Right kidney (tissue), 1 donor: ENCODE data around the gene EPHA2.
"Not testable (repeated sequence)": the region's sequence is repeated elsewhere in the genome, so short reads cannot be mapped to it uniquely, and the experiment has no call there.

Source experiments
- DNase-seq: peaks from one replicate; pipeline ENCODE4 v3.0.0-alpha.2; 2016

Gene EPHA2

DNA sequence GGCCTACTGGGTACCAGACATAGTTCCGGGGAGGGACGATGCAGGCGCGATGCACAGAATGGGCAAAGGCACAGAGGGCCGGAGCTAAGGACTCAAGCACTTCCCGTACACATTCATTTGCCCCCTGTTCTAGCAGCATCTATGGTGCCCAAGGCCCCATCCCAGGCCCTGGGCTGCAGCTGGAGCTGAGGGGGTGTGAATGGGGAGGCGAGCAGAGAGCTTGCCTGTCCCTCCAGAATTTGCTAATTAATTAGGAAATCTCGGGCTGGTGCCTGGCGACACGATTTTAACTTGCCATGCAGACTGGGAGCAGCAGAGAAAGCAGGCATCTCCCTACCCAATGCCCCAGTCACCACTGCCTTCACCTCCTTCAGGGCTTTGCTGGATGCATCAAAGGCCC is 35.9 kb downstream of the EPHA2 start:
- no peak for DNase-seq

DNA sequence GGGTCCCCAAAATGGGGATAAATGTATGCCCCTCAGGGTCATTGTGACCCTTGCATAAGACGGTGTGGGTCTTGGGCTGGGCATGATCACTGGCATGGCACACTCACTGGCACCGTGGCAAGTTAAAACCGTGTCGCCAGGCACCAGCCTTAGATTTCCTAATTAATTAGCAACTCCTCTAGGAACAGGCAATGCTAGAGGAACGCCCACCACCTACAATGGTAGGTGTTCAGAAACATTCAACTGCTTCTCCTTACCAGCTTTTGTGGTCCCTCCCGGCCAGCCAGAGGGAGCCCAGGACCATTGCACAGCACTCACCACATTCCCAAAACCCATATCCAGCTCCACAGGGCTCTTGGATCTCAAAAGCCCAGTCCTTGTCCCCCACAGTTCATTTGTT is 36.4 kb downstream of the EPHA2 start:
- DNase-seq: no peak

DNA sequence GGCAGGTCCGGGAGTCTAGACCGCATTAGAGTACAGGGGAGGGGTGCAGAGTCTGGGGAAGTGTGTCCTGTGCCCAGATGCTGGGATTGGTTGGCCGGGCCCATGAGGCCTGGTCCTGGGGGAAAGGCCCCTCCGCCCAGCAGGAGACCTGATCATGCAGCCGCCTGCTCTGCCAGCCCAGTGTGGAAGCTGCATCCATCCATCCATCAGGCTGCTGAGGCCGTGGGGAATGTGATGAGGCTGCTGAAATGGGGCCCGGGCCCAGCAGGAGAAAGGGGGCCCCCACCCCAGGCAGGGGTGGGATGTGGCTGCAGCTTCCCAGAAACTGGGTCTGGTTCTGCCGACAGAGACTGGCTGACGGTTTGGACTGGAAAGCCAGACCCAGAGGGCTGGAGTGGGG is 37.2 kb downstream of the EPHA2 start:
- DNase-seq: no peak

DNA sequence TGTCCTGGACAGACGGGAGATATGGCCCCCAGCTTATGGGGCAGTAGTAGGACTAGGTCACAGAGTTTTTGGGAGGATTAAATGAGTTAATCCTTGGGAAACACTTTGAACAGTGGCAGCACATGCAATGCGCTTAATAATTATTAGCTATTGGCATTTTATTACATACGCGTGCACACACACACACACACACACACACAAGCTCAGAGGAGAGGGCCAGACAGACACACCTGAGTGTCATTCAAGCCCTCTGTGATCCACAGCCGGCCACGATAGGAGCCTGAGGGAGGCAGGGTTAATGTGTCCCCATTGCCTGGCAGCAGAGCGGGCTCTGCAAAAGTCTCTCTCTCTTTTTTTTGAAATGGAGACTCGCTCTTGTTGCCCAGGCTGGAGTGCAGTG is 37.9 kb downstream of the EPHA2 start:
- no peak for DNase-seq

DNA sequence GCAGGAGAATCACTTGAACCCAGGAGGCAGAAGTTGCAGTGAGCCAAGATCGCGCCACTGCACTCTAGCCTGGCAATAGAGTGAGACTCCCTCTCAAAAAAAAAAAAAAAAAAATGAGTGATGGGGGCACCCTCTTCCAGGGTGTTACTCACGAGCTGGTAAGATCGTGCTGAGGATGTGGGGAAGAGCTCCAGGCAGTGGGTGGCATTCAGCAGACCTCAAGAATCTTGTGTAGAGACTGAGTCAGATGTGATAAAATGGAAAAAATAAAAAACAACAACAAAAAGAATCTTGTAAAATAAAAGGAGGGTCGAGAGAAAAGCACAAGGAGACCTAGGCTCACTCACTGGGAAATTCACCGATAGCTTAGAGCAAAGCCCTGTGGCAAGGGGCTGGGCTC is 38.5 kb downstream of the EPHA2 start:
- no peak for DNase-seq

DNA sequence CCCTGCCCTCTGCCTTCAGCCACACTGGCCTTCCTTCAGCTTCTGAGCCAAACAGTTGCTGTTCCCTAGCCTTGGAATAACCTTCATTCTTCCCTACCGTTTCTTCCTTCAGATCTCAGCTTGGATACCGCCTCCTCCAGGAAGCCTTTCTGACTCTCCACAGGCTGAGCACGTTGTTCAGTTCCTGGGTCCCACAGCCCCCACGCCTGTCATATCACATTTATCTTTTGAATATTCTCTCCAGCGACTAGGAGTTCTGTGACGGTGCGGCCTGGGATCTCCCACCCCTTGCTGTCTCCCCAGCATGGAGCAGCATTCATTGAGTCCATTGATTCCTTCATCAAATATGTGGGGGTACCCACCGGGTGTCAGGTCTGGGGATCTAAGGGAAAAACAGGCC is 39.2 kb downstream of the EPHA2 start:
- DNase-seq: no peak

DNA sequence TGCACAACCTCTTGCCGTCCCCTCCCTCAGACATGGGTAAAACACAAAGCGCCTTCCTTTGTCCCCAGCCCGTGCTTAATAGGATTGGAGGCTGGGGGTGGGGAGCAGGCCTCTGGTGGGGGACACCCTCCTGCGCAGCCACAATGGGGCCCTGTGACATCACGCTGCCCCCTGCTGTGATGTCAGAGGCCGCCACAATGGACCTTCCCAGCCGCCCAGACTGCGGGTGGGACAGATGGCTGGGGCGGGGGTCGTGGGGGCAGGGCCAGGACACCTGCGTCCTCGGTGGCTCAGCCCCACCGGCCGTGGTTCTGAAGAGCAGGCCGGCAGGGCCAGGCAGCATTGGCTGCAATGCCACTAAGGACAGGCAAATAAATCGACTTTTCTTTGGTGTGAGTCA is 39.9 kb downstream of the EPHA2 start:
- no peak for DNase-seq

DNA sequence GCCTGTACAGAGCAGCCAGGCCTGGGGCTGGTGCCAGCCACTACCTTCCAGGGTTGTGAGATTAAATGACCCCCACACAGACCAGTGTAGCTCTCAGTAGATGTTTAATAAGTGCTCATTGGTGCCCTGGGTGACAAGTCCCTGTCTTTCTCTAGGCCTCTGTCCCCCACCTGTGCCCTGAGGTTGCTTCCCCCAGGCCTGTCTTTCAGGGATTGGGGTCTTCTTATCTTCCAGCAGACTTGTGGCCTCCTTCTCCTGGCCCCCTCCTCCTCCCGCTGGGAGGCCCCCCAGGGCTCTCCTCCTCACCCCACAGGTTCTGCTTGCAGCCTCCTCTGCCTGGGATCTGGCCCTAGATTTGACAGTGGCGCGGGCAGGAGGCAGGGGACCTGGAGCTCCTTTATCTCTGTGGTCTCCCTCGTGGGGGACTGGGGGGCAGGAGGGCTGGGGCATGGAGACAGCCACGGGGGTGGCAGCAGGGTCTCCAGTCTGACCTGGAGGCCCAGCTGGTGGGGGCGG is 40.3 kb downstream of the EPHA2 start:
- no peak for DNase-seq

DNA sequence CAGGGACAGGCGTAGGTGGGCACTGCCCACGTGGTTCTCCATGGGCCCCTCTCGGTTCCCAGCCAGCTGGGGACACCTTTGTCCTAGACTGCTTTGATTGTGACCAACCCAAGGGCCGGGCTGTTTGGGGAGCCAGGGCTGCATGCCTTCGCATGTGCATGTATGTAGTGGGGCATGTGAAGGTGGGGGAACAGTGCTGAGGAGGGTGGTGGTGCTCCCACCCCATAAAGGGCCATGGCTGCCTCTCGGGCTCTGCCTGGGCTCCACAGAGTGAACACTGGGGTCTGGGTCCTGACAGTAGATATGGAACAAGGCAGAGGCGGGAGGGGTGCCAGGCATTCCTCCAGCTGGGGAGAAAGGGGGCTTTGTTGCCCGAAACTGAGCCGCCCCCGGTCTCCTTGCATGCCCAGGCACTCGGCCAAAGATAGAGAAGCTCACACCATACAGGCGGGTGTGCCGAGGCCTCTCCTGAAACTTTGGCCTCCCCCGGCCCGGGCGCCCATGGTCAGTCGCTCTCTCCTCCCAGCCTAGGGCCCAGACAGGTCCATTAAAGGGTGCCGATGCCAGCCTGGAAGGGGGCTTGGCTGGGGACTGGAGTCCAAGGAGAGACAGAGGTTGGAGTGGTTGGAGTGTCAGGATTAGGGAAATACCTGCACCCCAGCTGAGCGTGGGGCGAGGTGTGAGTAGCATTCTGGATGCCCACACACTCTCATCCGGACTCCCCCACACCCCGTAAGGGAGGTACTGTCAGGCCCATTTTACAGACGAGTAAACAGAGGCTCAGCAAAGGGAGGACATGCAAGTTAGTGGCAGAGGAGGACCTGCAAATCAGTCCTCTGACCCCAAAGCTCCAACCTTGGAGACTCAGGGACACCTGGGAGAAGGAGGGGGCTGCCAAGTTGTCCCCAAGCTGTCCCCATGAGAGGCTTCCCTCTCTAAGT is 41.1 kb downstream of the EPHA2 start:
- no peak for DNase-seq

DNA sequence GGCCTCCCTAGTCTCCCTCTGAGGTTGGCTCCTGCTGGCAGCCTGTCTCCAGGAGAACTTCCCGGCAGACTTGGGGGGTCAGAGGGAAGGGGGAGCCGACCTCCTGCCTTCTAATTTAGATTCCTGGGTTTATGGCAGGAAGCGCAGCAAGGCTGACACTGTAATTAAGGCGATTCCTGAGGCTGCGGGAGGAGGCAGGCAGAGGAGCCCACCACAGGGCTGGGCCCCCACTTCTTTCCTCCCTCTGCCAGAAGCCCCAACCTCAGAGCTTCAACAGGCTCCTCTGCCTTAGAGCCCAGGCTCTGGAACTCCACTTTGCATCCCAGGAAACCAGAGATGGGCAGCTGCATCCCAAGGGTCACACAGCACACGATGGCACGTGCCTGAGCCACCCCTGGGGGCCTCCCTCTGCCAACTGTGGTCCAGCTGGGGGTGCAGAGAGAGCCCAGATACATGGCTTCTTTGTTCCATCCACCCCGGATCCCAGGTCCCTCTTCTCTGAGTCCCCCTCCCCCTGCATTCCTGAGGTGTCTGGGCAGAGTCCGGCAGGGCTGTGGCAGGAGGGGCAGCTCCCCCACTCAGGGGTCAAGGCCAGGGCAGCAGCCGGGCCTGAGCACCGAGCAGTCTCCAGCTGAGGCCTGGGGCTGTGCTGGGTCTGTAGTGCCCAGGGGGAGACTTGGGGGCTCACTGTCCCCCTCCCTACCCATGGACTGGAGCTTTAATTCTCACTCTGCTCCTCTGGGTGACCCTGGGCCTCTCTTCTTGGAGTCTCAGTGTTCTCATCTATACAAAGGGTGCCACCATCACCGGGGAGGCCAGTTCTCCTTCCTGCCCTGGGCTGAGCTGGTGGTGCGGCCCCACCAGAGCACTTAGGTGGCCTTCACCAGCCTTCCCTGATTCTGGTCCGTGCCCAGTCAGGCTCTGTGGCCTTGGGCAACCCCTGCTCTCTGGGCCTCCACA is 43.0 kb downstream of the EPHA2 start:
- DNase-seq: no peak

DNA sequence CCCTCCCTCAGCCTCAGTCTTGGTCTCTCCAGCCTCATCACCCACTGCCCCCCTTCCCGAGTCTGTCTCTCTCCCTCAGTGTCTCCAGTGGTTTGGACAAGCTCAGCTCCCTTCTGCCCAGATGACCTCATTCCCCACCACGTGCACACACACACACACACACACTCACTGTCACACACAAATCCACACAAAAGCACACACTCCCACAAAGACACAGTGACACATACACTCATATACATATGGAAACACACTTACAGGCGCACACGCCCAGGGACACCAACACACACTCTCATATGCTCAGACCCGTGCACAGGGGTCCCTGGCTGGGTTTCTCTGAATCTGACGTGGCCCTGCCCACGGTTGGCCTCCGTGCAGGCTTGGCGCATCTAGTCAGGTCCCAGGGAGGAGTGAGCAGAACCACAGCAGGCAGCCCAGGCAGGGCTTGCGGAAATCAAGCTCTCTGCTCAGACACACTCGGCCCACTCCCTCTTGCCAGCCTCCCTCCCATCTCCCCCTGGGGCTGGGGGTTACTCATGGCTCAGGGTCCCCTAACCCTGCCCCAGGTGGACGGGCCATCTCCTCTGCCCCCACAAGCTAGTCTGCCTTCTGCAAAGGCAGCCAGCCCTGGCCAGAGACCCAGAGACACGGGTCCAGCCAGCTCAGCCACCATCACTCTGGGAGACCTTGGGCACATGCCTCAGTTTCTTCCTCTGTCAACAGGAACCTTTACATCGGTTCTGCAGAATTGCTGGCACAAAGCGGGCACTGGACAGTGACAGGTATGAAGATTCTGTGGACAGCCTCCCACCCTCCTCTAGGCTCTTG is 43.9 kb downstream of the EPHA2 start:
- DNase-seq: peak; percentile 62

DNA sequence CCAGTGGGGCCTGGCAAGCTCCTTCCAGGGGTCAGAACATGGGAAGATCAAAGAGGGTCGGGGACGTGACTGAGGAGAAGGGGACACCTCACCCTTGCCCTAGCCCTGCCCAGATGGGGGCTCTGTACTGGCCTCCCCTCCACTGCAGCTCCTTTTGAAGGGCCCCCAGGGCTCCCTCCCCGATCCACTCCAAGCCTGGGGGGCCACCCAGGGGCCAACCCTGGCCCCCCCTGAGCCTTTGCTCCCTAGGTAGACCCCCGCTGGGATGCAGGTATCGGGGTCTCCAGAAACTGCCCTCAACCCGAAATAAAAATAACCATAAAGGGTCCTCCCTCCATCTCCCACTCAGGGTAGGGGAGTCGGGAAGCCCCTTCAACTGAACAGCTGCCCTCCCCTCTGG is 45.0 kb downstream of the EPHA2 start:
- DNase-seq: no peak

DNA sequence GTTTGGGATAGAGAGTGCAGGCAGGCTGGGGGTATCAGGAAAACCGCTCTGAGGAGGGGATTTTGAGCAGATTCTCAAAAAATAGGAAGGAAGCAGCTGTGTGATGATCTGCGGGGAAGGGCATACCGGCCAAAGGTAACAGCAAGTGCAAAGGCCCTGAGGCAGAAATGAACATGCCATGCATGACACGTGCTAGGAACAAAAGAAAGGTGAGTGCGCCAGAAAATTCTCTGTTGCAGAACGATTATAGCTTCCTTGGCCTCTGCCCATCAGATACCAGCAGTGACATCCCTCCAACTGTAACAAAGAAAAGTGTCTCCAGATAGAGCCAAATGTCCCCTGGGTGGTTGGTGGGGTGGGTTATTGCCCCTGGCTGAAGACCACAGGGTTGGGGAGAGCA is 45.4 kb downstream of the EPHA2 start:
- DNase-seq: no peak

DNA sequence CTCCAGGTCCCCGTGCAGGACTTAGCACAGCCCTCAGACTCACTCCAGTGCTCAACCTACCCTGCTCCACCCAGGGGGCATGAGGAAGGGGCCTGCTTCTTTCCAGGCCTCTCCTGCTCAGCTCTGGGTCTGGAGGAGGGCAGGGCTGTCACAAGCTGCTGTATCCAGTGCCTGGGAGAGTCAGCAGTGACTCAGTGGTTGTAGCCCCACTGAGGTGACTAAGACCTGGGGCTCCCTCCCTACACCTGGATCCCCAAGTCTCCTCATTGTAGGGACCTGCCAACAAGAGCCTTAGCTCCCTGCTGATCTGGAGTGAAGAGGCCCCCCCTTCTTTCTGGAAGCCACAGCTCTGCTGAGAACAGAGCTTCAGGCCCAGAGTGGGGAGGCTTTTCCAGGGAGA is 46.3 kb downstream of the EPHA2 start:
- DNase-seq: no peak

DNA sequence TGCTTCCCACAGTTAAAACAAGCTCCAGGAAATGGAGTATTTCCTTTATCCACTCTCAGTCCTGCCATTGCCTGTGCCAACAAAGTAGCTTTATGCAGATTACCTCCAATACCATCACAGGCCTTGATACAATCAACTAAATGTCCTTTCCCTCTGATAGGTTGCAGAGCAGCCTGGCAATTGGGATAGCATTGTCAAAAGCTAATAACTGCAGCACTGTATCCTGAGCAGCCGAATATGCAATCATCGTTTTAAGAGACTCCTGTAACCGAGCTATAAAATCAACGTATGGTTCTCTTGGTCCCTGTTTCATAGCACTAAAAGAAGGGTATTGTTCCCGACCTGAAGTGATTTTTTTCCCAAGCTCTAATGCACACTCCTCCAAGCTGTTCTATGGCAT is 48.8 kb downstream of the EPHA2 start:
- not testable (repeated sequence) for DNase-seq

DNA sequence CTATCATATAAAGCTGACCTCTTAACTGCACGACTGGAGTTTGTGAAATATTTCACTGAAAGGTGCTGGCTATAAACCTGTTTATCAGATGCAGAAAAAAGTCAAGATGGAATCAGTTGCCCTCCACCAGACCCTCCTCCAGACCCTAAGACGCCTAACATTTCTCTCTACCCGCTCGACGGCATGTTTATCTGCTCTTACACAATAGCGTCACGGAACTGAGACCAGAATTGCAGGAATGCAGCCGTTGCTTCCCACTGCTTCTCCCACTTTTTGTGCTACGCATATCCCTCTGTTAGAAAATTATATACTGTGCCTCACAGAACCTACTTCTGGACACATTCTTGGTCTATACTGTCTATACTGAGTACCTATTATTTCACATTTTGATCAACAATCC is 54.2 kb downstream of the EPHA2 start:
- no peak for DNase-seq

DNA sequence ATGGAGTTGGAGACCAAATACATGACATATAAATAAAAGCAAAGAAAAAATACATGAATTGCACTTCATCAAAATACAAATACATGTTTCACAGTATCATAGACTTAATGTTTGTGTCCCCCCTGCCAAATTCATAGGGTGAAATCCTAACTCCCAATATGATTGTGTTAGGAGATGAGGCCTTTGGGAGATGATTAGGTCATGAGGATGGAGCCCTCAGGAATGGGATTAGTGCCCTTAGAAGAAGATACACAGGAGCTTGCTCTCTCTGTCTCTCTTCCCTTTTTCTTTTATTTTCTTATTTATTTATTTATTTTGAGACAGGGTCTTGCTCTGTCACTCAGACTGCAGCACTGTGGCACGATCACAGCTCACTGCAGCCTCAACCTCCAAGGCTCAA is 56.5 kb downstream of the EPHA2 start:
- DNase-seq: no peak

DNA sequence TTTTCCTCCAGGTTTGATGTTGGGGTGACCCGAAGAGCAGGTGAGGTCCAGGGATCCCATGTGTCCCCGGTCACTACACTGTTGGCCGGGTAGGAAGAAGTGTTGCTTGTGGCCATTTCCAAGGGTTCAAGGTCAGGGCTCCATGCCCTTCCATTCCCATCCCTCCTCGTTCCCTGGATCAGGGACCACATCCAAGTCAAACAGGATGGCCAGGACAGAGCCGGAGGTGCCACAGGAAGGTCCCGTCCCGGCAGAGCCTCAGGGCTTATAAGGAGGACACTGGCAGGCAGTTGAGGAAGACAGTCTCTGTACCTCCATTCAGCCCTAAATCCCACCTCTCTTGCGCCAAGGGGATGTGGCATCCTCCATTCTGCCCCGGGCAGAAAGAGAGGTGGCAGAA is 60.4 kb downstream of the EPHA2 start:
- DNase-seq: no peak

DNA sequence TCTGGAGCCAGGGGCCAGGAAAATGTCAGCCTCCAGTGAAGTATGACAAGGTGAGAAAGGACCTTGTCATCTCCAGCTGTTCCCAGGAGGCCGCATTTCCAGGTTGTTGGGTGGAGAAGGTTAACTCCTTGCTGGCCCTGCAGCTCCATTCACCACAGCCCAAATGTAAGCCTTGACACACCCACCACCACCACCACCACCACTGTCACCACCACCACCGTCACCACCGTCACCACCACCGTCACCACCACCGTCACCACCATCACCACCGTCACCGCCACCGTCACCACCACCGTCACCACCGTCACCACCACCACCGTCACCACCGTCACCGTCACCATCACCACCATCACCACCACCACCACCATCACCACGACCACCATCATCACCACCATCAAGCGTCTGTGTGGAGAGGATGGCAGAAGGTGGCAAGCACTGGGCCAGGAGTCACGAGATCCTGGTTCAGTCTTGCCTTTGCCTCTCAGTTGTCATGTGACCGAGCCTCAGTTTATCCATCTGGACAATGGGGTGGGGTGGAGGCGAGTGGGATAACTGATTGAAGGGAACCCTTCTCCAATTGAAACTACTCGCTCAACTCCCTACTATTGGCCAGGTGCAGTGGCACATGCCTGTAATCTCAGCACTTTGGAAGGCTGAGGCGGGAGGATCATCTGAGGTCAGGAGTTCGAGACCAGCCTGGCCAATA is 61.3 kb downstream of the EPHA2 start:
- no peak for DNase-seq

DNA sequence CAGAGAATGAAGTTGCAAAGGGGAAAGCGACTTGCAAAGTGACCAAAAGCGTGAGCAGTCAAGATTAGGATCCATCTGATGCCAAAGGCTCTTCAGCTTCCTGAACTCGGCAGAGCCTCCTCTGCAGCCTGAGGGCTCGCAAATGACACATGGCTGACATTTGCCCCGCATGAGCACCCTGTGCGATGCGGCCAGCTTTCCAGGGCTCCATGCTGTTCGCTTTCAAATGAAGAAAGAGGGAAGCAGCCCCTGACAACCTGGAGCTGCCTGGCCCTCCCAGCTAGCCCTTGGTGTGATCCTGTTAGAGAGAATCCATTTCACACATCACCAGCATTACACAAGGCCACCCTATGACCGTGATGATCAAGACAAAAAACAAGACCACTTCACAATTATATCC is 62.3 kb downstream of the EPHA2 start:
- DNase-seq: no peak

DNA sequence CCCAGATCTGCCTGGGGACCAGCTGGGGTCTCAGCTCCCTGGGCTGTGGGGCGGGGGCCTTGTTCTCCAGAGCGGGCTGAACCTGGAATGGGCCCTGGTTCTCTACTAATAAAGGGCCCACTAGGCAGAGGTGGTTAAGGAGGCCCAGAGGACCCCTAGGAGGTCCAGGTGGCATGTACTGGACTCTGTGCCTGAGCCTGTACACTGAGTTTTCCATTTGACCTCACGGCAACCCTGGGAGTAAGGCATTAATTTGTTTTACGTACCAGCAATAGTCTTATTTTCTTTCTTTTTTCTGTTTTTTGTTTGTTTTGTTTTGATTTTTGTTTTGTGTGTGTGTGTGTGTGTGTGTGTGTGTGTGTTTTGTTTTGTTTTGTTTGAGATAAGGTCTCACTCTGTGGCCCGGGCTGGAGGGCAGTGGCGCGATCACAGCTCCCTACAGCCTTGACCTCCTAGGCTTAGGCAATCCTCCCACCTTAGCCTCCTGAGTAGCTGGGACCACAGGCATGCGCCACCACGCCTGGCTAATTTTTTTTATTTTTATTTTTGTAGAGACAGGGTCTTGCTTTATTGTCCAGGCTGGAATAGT is 62.9 kb downstream of the EPHA2 start:
- no peak for DNase-seq
